ENCODE measurements around the gene ADGRG1.

ADGRG1 gene

DNA sequence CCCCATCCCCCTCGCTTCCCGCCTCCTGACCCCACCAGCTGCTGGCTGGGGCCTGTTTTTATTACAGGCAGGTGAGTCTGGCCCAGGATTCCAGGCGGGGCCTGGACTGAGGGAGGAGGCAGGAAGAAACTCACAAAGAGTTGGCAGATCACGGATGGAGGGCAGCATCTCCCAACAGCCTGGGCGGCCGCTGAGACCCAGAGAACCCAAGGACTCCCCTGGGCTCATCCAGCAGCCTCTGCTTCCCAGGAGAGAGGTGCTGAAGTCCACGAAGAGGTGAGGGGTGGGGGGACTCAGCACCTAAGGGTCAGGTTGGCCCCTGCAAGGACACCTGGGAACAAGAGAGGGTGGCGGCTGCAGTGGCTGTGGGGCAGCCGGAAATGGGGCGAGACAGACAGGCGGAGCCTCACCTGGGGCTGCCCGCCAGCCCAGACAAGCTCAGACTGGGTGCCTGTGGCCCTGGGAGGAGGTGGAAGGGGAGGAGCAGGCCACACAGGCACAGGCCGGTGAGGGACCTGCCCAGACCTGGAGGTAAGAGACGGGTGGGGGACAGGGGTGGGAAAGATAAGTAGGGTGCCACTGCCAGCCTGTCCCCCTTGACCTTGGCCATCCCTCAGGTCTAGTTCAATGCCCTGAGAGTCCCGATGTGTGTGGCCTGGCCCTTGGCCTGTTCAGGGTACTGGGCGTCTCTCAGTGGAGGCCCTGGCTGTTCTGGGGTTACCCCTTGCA, 8.7 kb upstream of the ADGRG1 start:
- Histone ChIP-seq H3K9me3 (no peaks in the 10 kb centered on the region), H3K36me3 (no peaks in the 10 kb centered on the region), H3K27ac (no peak overlapping the region), H3K27me3 (peaks cover 0 to 12% of the 10 kb centered on the region in 2 donors), H3K4me1 (peaks cover 0 to 27% (median 0%) of the 10 kb centered on the region in 4 donors), H3K4me3 (no peak overlapping the region)
- peak in 1 of 2 donors; percentile 62 for DNase-seq
- intact Hi-C loops (cut with DNase I; ENCODE audit: low total_unique reads) = loop anchor here (2.0 kb wide), 1 partner anchor 63 kb away; no protein-coding TSS in a partner anchor
- TF ChIP-seq, protein P1, sequence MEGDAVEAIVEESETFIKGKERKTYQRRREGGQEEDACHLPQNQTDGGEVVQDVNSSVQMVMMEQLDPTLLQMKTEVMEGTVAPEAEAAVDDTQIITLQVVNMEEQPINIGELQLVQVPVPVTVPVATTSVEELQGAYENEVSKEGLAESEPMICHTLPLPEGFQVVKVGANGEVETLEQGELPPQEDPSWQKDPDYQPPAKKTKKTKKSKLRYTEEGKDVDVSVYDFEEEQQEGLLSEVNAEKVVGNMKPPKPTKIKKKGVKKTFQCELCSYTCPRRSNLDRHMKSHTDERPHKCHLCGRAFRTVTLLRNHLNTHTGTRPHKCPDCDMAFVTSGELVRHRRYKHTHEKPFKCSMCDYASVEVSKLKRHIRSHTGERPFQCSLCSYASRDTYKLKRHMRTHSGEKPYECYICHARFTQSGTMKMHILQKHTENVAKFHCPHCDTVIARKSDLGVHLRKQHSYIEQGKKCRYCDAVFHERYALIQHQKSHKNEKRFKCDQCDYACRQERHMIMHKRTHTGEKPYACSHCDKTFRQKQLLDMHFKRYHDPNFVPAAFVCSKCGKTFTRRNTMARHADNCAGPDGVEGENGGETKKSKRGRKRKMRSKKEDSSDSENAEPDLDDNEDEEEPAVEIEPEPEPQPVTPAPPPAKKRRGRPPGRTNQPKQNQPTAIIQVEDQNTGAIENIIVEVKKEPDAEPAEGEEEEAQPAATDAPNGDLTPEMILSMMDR (IDR thresholded peaks at IDR 0.05) = no peak

DNA sequence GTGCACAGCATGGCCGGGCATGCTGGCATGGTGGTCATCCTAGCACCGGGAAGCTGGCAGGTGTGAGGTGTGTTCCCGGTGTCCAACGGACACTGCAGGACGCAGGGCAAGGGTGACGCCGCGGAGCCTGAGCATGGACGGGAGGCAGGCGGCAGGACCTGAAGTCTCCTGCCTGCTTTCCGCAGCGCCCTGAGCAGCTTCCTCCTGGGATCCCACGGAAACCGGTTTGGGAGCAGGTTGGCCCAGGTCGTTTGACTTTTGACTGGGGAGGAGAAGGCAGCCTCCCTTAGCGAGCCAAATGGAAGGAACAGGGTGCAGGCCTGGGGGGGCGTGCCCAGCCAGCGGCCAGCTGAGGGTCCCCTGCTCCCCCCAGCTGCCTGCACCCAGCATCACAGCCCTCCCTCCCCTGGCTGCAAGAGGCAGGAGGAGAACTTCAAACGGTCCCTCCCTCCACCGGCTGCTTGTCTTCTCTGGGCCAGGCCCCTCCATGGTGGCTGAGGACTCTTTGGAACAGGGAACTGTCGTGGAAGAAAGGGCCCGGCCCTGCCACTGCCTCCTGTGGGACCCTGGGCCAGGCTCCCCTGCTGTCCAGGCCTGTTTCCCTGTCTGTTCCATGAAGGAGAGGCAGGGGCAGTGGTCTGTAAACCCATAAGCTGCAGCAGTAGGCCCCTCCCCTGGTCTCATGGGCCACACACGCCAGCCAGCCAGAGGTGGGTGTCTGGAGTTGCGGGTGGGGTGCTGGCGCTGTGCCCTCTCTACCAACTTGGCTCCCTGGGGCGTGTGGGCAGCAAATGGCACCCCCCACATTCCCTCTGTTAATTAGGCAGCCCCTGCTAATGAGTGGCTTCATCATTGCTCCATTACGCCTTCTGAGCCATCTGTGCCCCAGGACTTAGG, 7.8 kb upstream of the ADGRG1 start:
- H3K4me3 ChIP-seq = no peak overlapping the region
- H3K9me3 ChIP-seq = no peaks in the 10 kb centered on the region
- peaks cover 0 to 14% of the 10 kb centered on the region in 2 donors for H3K27me3 ChIP-seq
- TF ChIP-seq, protein P1 (IDR thresholded peaks at IDR 0.05) = no peak
- H3K27ac ChIP-seq = no peak overlapping the region
- intact Hi-C loops (cut with DNase I; ENCODE audit: low total_unique reads) = no loop called here
- peak in 1 of 2 donors; percentile 55 for DNase-seq
- H3K36me3 ChIP-seq = no peaks in the 10 kb centered on the region
- peaks cover 0 to 27% (median 0%) of the 10 kb centered on the region in 4 donors for H3K4me1 ChIP-seq

- H3K4me3 ChIP-seq = no peak overlapping the region
- TF ChIP-seq, protein P1 (IDR thresholded peaks at IDR 0.05) = no peak
- H3K27ac ChIP-seq = no peak overlapping the region
- peaks cover 0 to 27% (median 0%) of the 10 kb centered on the region in 4 donors for H3K4me1 ChIP-seq
- H3K27me3 ChIP-seq = peaks cover 0 to 21% of the 10 kb centered on the region in 2 donors
- intact Hi-C loops (cut with DNase I; ENCODE audit: low total_unique reads) = no loop called here
- peak in 1 of 2 donors; percentile 48 for DNase-seq
- H3K36me3 ChIP-seq = no peaks in the 10 kb centered on the region
- no peaks in the 10 kb centered on the region for H3K9me3 ChIP-seq
Measured at GRCh38 chr16:57621521-57622271, 6.7 kb upstream of the ADGRG1 start.

DNA sequence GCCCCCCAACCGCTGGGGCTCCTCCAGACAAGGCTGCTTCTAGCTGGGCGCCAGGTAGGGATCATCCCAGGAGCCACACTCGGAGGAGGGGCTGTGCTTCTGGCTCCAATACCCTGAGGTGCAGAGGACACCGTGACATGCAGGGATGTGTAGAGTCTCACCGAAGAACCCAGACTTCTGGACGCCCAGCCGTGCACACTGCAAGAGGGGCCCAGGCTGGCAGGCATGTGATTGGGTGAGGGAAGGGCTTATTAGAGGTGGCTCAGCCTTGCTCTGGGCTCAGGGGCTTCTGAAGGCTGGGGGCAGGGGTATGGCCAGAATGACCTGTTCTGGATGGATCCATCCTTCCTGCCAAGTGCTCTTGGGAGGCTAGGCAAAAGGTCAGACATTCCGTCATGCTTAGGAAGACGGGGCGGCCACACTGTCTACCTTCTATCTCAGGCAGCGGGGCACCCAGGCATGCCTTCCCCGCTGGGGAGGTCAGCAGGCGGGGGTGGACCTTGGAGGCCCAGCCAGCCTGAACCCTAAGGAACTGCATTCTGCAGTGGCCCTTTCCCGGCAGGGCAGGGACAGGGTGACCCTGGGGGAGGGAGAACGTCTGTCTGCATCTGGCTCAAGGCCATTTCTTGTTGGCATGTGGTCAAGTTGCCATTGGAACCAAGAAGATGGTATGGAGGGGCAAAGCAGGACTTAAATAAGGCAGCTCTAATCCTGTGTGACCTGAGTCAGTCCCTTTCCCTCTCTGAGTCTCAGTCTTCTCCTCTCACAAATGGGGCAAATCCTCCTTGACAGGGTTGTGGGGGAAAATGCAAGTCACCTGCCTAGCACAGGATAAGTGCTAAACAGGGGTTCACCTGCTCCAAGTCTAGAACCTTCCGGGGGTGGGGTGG, 5.8 kb upstream of the ADGRG1 start:
- intact Hi-C loops (cut with DNase I; ENCODE audit: low total_unique reads) = no loop called here
- peak in 1 of 2 donors; percentile 61 for DNase-seq
- TF ChIP-seq, protein P1 (IDR thresholded peaks at IDR 0.05) = no peak
- Histone ChIP-seq H3K4me3 (no peak overlapping the region), H3K9me3 (no peaks in the 10 kb centered on the region), H3K4me1 (peaks cover 0 to 28% (median under 1%) of the 10 kb centered on the region in 4 donors), H3K27ac (no peak overlapping the region), H3K27me3 (peaks cover 0 to 28% of the 10 kb centered on the region in 2 donors), H3K36me3 (no peaks in the 10 kb centered on the region)

All from tibial artery (tissue), 4 donors.